HUES48 (cell line): Measurements from ENCODE around the gene TULP4.
"Not testable (repeated sequence)": the region's sequence is repeated elsewhere in the genome, so short reads cannot be mapped to it uniquely, and the experiment has no call there.

Source experiments
- H3K27ac ChIP-seq: one replicate; pipeline ENCODE4 v1.7.0; 2013; ENCODE audit warnings: low read depth, low read length, inconsistent platforms
- H3K27me3 ChIP-seq: 2 replicates; pipeline ENCODE4 v1.6.1; 2013; ENCODE audit warnings: mild to moderate bottlenecking, low read length; ENCODE audit not compliant: control insufficient read depth, insufficient read depth
- H3K36me3 ChIP-seq: 2 replicates; pipeline ENCODE4 v1.6.1; 2013; ENCODE audit warnings: low read length; ENCODE audit not compliant: control insufficient read depth, insufficient read depth
- H3K4me1 ChIP-seq: 2 replicates; pipeline ENCODE4 v1.6.1; 2013; ENCODE audit warnings: mild to moderate bottlenecking, low read length; ENCODE audit not compliant: control insufficient read depth, insufficient read depth
- H3K4me3 ChIP-seq: 2 replicates; pipeline ENCODE4 v1.5.1; 2013; ENCODE audit warnings: mild to moderate bottlenecking, low read depth, low read length
- H3K9ac ChIP-seq: 2 replicates; pipeline ENCODE4 v1.6.1; 2013; ENCODE audit warnings: mild to moderate bottlenecking, low read depth, low read length, moderate library complexity
- H3K9me3 ChIP-seq: 2 replicates; pipeline ENCODE4 v1.6.1; 2013; ENCODE audit warnings: low read length; ENCODE audit not compliant: control insufficient read depth, insufficient read depth

The TULP4 gene

DNA sequence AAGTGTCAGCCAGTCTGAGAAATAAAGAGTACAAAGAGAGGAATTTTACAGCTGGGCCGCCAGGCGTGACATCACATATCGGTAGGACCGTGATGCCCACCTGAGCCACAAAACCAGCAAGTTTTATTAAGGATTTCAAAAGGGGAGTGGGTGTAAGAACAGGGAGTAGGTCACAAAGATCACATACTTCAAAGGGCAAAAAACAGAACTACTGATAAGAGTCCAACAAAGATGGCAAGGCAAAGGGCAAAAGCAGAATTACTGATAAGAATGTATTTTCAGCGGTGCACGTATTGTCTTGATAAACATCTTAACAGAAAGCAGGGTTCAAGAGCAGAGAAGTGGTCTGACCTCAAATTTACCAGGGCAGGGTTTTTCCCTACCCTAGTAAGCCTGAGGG lies 33.2 kb downstream of the TULP4 start:
- Histone ChIP-seq H3K4me1 (peaks cover 22% of the 10 kb centered on the region), H3K9me3 (peaks cover 31% of the 10 kb centered on the region)
- not testable (repeated sequence) for H3K4me3 ChIP-seq, H3K36me3 ChIP-seq, H3K27ac ChIP-seq, H3K9ac ChIP-seq, H3K27me3 ChIP-seq

DNA sequence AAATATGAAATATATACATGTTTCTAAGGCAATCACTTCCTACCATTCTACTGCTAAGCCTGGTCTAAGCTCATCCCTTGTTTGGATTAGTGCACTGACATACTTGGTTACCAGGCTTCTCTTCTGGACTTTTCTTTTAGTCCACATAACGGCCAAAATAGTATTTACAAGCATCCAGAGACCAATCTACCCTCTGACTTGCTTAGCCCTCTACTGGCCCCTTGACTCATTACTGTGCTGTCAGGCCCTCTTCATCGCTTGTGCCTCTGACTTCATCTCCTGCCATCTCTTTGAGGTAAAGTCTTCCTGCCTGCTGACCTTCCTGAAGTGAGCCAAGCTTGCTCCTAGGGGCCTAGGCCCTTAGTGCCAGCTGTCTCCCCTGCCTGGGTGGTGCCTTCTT lies 35.1 kb downstream of the TULP4 start:
- peaks cover 18% of the 10 kb centered on the region for H3K4me1 ChIP-seq
- no peak overlapping the region for H3K4me3 ChIP-seq
- no peak overlapping the region for H3K9ac ChIP-seq
- H3K27ac ChIP-seq: no peak overlapping the region
- no peaks in the 10 kb centered on the region for H3K27me3 ChIP-seq
- H3K36me3 ChIP-seq: no peaks in the 10 kb centered on the region
- H3K9me3 ChIP-seq: peaks cover 41% of the 10 kb centered on the region

DNA sequence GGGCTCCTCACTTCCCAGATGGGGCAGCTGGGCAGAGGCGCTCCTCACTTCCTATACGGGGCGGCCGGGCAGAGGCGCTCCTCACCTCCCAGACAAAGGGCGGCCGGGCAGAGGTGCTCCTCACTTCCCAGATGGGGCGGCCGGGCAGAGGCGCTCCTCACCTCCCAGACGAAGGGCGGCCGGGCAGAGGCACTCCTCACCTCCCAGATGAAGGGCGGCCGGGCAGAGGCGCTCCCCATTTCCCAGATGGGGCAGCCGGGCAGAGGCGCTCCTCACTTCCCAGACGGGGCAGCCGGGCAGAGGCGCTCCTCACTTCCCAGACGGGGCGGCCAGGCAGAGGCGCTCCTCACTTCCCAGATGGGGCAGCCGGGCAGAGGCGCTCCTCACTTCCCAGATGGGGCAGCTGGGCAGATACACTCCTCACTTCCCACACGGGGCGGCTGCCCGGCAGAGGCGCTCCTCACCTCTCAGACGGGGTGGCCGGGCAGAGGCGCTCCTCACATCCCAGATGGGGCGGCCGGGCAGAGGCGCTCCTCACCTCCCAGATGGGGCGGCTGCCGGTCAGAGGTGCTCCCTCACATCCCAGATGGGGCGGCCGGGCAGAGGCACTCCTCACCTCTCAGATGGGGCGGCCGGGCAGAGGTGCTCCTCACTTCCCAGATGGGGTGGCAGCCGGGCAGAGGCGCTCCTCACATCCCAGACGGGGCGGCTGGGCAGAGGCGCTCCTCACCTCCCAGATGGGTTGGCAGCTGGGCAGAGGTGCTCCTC lies 36.7 kb downstream of the TULP4 start:
- H3K4me3 ChIP-seq, H3K27ac ChIP-seq, H3K36me3 ChIP-seq, H3K27me3 ChIP-seq, H3K9ac ChIP-seq, H3K4me1 ChIP-seq: not testable (repeated sequence)
- peaks cover 41% of the 10 kb centered on the region for H3K9me3 ChIP-seq

DNA sequence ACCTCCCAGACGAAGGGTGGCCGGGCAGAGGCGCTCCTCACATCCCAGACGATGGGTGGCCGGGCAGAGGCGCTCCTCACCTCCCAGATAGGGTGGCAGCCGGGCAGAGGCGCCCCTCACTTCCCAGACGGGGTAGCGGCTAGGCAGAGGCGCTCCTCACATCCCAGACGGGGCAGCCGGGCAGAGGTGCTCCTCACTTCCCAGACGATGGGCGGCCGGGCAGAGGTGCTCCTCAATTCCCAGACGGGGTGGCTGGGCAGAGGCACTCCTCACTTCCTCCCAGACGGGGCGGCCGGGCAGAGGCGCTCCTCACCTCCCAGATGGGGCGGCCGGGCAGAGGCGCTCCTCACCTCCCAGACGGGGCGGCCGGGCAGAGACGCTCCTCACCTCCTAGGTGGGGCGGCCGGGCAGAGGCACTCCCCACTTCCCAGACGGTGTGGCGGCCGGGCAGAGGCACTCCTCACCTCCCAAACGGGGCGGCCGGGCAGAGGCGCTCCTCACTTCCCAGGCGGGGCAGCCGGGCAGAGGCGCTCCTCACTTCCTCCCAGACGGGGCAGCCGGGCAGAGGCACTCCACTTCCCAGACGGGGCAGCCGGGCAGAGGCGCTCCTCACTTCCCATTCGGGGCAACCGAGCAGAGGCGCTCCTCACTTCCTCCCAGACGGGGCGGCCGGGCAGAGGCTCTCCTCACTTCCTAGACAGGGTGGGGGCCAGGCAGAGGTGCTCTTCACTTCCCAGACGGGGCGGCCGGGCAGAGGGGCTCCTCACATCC lies 37.4 kb downstream of the TULP4 start:
- H3K4me1 ChIP-seq, H3K4me3 ChIP-seq, H3K27me3 ChIP-seq, H3K9ac ChIP-seq, H3K27ac ChIP-seq, H3K36me3 ChIP-seq: not testable (repeated sequence)
- H3K9me3 ChIP-seq: peaks cover 41% of the 10 kb centered on the region

DNA sequence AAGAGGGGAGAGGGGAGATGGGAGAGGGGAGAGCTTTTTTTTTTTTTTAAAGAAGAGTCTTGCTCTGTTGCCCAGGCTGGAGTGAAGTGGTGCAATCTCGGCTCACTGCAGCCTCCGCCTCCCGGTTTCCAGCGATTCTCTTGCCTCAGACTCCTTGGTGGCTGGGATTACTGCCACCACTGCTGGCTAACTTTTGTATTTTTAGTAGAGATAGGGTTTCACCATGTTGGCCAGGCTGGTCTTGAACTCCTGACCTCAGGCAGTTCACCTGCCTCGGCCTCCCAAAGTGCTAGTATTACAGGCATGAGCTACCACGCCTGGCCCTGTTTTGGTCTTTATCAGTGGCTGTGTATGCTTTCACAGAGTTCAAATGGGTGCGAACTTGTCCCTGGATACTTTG lies 38.5 kb downstream of the TULP4 start:
- not testable (repeated sequence) for H3K36me3 ChIP-seq, H3K4me3 ChIP-seq, H3K27ac ChIP-seq, H3K4me1 ChIP-seq, H3K9ac ChIP-seq, H3K27me3 ChIP-seq
- peaks cover 37% of the 10 kb centered on the region for H3K9me3 ChIP-seq

DNA sequence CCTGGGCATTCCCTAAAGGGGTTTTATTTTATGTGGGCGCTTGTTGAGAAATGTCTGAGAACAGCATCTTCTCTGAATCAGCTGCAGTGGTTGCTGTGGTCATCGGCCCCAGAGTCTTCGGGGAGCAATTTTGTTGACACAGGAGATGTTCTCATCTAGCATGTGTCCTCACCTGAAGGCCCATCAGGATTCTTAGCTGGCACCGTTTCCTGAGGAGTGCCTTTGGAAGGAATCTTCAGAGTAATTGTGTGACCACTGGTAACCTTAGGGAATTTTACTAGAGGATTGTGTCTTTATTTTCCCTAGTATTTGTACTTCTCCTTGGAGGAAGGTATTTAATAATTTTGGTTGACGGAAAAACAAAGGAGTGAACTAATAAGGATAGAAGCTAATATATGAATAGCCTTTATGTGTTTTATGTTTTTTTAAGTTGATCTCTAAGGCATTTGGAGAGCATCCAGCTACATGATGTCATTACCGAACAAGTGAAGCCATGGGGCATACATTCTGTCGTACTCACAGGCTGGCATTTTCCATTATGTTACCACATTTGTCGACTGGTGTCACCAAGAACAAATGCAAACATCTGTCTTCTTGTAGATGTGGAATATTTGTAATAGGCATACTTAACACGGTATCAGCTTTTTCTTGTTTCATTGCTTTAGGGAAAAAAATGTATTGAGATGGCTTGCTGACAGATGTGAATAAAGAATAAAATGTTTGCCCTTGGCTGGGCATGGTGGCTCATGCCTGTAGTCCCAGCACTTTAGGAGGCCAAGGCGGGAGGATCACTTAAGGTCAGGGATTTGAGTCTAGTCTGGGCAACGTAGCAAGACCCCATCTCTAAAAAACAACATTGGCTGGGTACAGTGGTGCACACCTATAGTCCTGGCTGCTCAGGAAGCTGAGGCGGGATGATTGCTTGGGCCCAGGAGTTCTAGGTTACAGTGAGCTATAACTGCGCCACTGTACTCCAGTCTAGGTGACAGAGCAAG lies 41.9 kb downstream of the TULP4 start:
- Histone ChIP-seq H3K27ac (no peak overlapping the region), H3K9me3 (peaks cover 14% of the 10 kb centered on the region), H3K27me3 (no peaks in the 10 kb centered on the region), H3K4me3 (no peak overlapping the region), H3K4me1 (peaks cover 6% of the 10 kb centered on the region; the same call in 1 of the 2 replicates), H3K36me3 (no peaks in the 10 kb centered on the region), H3K9ac (no peak overlapping the region)

DNA sequence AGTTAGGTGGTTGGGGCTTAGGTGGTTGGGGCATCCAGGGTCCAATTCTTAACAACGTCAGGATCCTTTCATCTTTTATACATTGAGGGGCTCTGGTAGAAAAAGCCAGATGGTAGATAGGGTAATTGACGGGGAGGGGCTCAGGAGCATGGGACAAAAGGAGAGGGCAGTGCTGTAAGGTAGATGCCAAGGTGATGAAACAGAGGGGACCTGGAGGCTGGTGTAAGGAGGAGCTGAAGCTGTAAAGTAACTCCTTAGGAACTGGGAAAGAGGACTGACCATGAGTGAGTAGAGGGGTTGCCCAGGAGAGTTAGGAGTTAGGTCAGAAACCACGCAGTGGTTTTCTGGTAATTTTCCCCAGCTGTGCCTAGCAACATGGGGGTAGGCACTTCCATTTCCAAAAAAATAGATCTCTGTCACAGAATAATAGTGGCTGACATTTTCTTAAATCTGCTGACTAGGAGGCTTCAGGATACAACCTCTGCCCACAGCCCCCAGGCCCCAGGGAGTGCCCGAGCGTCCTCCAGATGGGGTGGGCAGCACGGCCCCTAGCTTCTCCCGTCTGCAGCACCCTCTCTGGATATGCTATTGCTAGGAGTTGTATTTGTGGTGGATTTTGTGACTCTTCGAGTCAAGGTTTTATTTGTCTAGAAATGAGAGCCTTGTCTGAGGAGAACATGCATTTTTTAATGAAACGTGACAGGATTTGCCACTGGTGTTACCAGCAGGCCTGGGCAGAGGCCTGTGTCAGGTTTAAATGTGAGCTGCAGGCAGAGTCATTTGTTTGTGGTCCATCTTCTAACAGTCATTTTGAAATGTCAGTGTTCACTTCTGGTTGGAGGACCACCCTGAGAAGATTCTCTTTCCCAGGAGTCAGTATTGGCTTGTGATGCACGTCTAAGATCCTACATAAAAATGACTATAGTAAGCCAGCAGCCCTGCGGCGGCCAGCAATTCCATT lies 44.6 kb downstream of the TULP4 start:
- Histone ChIP-seq H3K4me1 (peaks cover 6% of the 10 kb centered on the region; the same call in 1 of the 2 replicates), H3K9ac (no peak overlapping the region), H3K4me3 (no peak overlapping the region), H3K27me3 (no peaks in the 10 kb centered on the region), H3K36me3 (no peaks in the 10 kb centered on the region), H3K9me3 (no peaks in the 10 kb centered on the region), H3K27ac (no peak overlapping the region)

DNA sequence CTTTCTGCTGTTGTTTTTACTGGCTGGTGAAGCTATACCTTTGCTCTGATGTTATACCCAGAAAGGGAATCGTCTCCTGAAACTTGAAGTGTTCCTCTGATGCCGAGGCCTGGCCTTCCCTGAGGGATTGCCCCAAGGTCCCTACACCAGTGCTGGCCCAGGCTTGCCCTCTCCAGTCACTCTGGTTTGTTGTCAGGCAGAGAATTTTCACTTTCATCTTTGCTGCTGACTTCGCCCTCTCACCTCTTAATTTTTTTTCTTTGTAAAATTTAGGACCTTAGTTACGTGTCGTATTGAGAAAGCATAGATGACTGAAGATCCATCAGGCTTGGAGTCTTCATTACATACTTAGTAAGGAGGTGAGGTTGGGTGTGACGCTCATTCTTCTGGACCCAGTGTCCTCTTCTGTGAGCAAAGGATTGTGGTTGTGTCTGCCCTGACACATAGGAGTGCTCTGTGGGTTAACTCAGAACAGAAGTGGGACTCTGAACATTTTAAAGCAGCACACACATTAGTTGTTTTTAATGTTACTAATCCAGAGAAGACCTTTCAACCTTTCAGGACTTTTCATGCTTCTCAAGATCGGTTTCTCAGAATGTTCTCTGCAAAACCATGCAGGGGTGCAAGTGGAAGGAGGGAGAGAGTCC lies 45.4 kb downstream of the TULP4 start:
- H3K27ac ChIP-seq: no peak overlapping the region
- no peak overlapping the region for H3K9ac ChIP-seq
- H3K36me3 ChIP-seq: no peaks in the 10 kb centered on the region
- H3K4me1 ChIP-seq: peaks cover 6% of the 10 kb centered on the region; the same call in 1 of the 2 replicates
- H3K9me3 ChIP-seq: no peaks in the 10 kb centered on the region
- no peaks in the 10 kb centered on the region for H3K27me3 ChIP-seq
- no peak overlapping the region for H3K4me3 ChIP-seq

DNA sequence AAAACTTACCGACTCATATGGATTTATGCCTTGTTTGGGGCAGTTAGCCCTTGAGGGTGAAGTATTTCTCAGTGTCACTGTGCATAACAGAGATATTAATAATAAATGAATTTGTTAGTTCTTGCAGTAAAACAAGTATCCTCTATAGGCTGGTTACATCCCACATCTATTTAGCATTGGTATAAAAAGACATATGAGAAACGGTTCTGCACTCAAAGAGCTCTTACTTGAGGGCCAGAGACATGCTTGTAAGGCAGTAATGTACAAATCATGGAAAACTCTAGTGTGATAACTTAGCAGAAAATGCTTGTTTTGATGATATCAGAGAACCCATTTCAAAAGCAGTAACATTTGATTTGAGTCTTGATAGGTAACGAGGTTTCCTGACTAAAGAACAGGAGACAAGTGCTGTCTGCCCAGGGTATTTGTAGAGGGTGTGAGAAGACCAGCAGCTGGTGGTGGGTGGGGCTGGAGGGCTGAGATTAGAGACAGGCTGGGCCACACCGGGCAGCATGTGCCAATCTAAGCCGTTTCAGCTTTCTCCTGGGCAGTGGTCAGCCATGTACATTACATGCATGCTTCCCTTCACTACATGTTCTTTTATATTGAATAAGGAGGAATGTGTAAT lies 46.3 kb downstream of the TULP4 start:
- no peak overlapping the region for H3K27ac ChIP-seq
- no peaks in the 10 kb centered on the region for H3K27me3 ChIP-seq

More for the DNA sequence above, 46.3 kb downstream of the TULP4 start:
- Histone ChIP-seq H3K4me1 (peaks cover 6% of the 10 kb centered on the region; the same call in 1 of the 2 replicates), H3K4me3 (no peak overlapping the region), H3K36me3 (no peaks in the 10 kb centered on the region), H3K9me3 (no peaks in the 10 kb centered on the region), H3K9ac (no peak overlapping the region)
